Pancreas (tissue), 10 donors: ENCODE data around the gene STK11IP. TPM values are rescaled to one million over a fixed set of nuclear protein-coding genes. Genes with fewer than 3 reads are reported as not detected.

Experiments used
- ATAC-seq, 4 donors: fragments of 200-7000 bp; cut with Tn5 transposase; one replicate each; pipeline versions ENCODE4 v1.8.0 to v1.9.1; 2020; ENCODE audit warnings: mild to moderate bottlenecking in 4 of 4, moderate library complexity in 4 of 4
- DNase-seq, 6 donors: peaks; one replicate each; pipeline ENCODE4 v3.0.0-alpha.2; 2020
- FAIRE-seq: peaks from 2 replicates; lab custom pipeline; 2012; peaks lifted over from hg19 to GRCh38; lab: Jason Lieb, UNC
- H3K27ac ChIP-seq, 4 donors: fragments of 200-600 bp; sonication (generic); 1 replicate in 3 of 4; 2 replicates in 1 of 4; pipeline versions ENCODE4 v1.5.0 to v1.8.0; 2020
- H3K27me3 ChIP-seq, 4 donors: fragments of 200-600 bp; one replicate each; pipeline ENCODE4 v1.8.0; 2021
- H3K36me3 ChIP-seq, 3 donors: fragments of 200-600 bp; sonication (generic) in 1 of 3; one replicate each; pipeline versions ENCODE4 v1.5.0 to v1.8.0; 2020 to 2021
- H3K4me1 ChIP-seq, 3 donors: fragments of 200-600 bp; one replicate each; pipeline ENCODE4 v1.8.0; 2021
- H3K4me3 ChIP-seq, 4 donors: fragments of 200-600 bp; sonication (generic) in 2 of 4; one replicate each; pipeline versions ENCODE4 v1.5.0 to v1.8.0; 2020 to 2021
- H3K9me3 ChIP-seq, 4 donors: fragments of 200-600 bp; one replicate each; pipeline ENCODE4 v1.8.0; 2021
- CTCF ChIP-seq, 4 donors: fragments of 200-600 bp; sonication (generic) in 3 of 4; IDR thresholded peaks; one replicate each; pipeline versions ENCODE4 v1.5.0 to v1.8.0; 2021; ENCODE audit warnings: antibody characterized with exemption in 4 of 4
- WGBS, 2 donors: extraction: QIAGEN DNeasy Blood & Tissue Kit; methylation state at CpG; one replicate each; pipeline ENCODE4 v1.1.7; 2013; 5-methylcytosine and 5-hydroxymethylcytosine counted together
- intact Hi-C, 3 donors: fragments of 100-400 bp; cut with DNase I; formaldehyde crosslinking; loops; one replicate each; pipeline versions ENCODE4 v1.11.1 to v1.14.2; 2022
- polyA plus RNA-seq, 2 donors: library from polyadenylated mRNA; stranded (reverse); fragments of 200-250 nt; gene quantifications; one replicate each; pipeline ENCODE4 v1.2.3, GENCODE V29; 2013
- total RNA-seq, 6 donors: library from RNA; stranded (reverse); fragmentation: NEBNext Ultra II Directional in 4 of 6; extraction: Animal tissue kit (Norgen Biotek cat#: 25700) in 4 of 6; gene quantifications; one replicate each; pipeline versions ENCODE4 v1.2.1 to v1.2.4, GENCODE V29; 2021 to 2023
- donor health status: healthy with polysubstance abuse.
- donor health status: DM: no; HTN: no; CAD: no; lungs with moderate emphysema.
- donor health status: DM: no; HTN: no; CAD: no.
- donor health status: control.
- donor health status: control.
- donor health status: Bipolar disorder and iron deficiency.
- donor health status: DM: yes; HTN: yes; CAD: no.
- donor health status: DM: no; HTN: no; CAD: no.
- donor health status: DM: no; HTN: no; CAD: no.
- donor health status: DM: yes; HTN: yes; CAD: no.

The STK11IP gene
- total and polyA plus RNA-seq, 8 donors = 9.0 to 43.8 (median 13.7) TPM

DNA sequence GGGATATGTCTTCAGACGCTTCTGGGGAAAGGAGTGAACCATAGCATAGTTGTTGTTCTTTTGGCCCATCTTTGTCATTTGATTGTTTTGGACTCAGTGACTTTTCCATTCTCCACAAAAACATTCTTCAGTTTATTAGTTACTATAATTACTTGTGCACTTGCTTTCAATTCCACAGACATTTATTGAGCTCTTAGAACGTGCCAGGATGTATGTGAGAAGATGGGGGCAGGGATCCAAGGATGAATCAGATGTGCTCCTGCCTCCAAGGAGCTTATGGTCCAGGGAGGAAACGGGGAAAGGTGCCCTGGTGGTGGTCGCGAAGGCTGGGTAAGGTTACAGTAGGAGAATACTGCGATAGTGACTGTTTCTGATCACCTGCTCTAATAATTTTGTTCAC is 22.9 kb downstream of the STK11IP start:
- intact Hi-C loops = no loop called here

DNA sequence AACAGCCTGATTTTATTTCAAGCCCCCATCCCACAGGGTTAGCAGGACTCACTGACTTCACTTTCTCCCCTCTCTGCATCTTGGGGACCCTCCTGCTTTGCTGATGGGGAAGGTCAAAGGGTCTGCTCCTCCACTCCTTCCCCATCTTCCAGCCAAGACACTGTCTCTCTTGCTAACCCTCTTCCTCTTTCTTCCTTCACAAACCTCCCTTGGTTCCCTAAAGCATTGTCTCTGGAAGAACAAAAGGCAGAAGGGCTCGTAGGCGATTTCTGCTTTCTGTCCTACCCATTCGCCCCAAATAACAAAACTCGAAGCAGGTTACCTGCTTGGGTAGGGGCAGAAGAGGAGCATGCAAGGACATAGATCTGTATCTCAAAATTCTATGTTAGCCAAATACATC is 24.3 kb downstream of the STK11IP start:
- no peak overlapping the region for H3K27ac ChIP-seq
- H3K4me1 ChIP-seq = no peaks in the 10 kb centered on the region

More for the DNA sequence above, 22.9 kb downstream of the STK11IP start:
- Histone ChIP-seq H3K27ac (no peak overlapping the region), H3K27me3 (no peaks in the 10 kb centered on the region), H3K9me3 (no peaks in the 10 kb centered on the region), H3K36me3 (no peaks in the 10 kb centered on the region), H3K4me1 (no peaks in the 10 kb centered on the region), H3K4me3 (no peak overlapping the region)
- ATAC-seq (no peak), DNase-seq (no peak), FAIRE-seq (no peak)
- WGBS, 2 donors = 87 to 89% methylated on average over 6 of the region's 6 CpGs
- no peak for TF ChIP-seq CTCF (IDR thresholded peaks at IDR 0.05)

GRCh38 chr2:219622472-219622871 is 24.8 kb downstream of the STK11IP start:
- Histone ChIP-seq H3K27ac (no peak overlapping the region), H3K9me3 (no peaks in the 10 kb centered on the region), H3K4me3 (no peak overlapping the region), H3K36me3 (no peaks in the 10 kb centered on the region), H3K4me1 (no peaks in the 10 kb centered on the region), H3K27me3 (no peaks in the 10 kb centered on the region)
- DNase-seq (no peak), FAIRE-seq (no peak), ATAC-seq (no peak)
- TF ChIP-seq CTCF (IDR thresholded peaks at IDR 0.05) = no peak
- intact Hi-C loops = no loop called here
- WGBS, 2 donors = 87 to 100% methylated on average over 2 of the region's 2 CpGs

More for the DNA sequence above, 24.3 kb downstream of the STK11IP start:
- Histone ChIP-seq H3K27me3 (no peaks in the 10 kb centered on the region), H3K9me3 (no peaks in the 10 kb centered on the region), H3K36me3 (no peaks in the 10 kb centered on the region), H3K4me3 (no peak overlapping the region)
- intact Hi-C loops = no loop called here
- DNase-seq (no peak), FAIRE-seq (no peak), ATAC-seq (no peak)
- WGBS, 2 donors = 66 to 71% methylated on average over 4 of the region's 4 CpGs
- no peak for TF ChIP-seq CTCF (IDR thresholded peaks at IDR 0.05)

GRCh38 chr2:219624565-219624964 is 26.9 kb downstream of the STK11IP start:
- no peaks in the 10 kb centered on the region for H3K9me3 ChIP-seq
- no peak for TF ChIP-seq CTCF (IDR thresholded peaks at IDR 0.05)
- H3K36me3 ChIP-seq = no peaks in the 10 kb centered on the region
- no peak overlapping the region for H3K27ac ChIP-seq
- H3K27me3 ChIP-seq = no peaks in the 10 kb centered on the region
- H3K4me1 ChIP-seq = no peaks in the 10 kb centered on the region
- intact Hi-C loops = no loop called here
- FAIRE-seq (no peak), ATAC-seq (no peak), DNase-seq (no peak)
- 72 to 74% methylated on average over 6 of the region's 6 CpGs for WGBS, 2 donors
- no peak overlapping the region for H3K4me3 ChIP-seq

DNA sequence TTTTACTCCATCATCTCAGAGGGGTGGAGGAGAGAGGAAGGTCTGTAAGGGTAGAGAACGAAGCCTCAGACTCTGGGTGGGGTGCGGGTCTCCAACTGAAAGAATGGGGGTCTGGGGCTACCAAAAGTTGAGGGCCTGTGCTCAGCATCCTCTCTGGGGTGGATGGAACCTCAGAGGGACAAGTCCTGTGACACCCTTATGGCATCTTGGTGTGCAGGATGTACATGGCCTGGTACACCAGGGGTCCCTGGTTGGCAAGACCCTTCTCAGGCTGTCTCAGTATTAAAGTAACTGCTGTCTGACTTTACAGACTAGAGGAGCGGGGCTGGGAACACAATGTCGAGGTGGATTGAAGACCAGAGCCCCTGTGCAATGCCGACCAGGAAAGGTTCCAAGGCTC is 27.5 kb downstream of the STK11IP start:
- FAIRE-seq = no peak

More for the DNA sequence above, 27.5 kb downstream of the STK11IP start:
- ATAC-seq (no peak), DNase-seq (no peak)
- Histone ChIP-seq H3K4me3 (no peak overlapping the region), H3K27me3 (no peaks in the 10 kb centered on the region), H3K36me3 (no peaks in the 10 kb centered on the region), H3K9me3 (no peaks in the 10 kb centered on the region), H3K4me1 (no peaks in the 10 kb centered on the region), H3K27ac (no peak overlapping the region)
- intact Hi-C loops = no loop called here
- no peak for TF ChIP-seq CTCF (IDR thresholded peaks at IDR 0.05)
- WGBS, 2 donors = 87 to 91% methylated on average over 5 of the region's 5 CpGs
